Mucosa of stomach (tissue), 1 donor: ENCODE measurements around the gene TMEM236.

Source experiments
- H3K27me3 ChIP-seq: one replicate; pipeline ENCODE4 v1.7.0; 2013; ENCODE audit warnings: mild to moderate bottlenecking, low read length; ENCODE audit not compliant: control insufficient read depth, insufficient read depth
- H3K36me3 ChIP-seq: one replicate; pipeline ENCODE4 v1.7.0; 2013; ENCODE audit warnings: low read length; ENCODE audit not compliant: control insufficient read depth, insufficient read depth
- H3K4me1 ChIP-seq: one replicate; pipeline ENCODE4 v1.7.0; 2013; ENCODE audit warnings: mild to moderate bottlenecking, low read length; ENCODE audit not compliant: control insufficient read depth, insufficient read depth
- H3K4me3 ChIP-seq: one replicate; pipeline ENCODE4 v1.7.0; 2013; ENCODE audit warnings: low read length
- H3K9ac ChIP-seq: one replicate; pipeline ENCODE4 v1.7.0; 2013; ENCODE audit warnings: mild to moderate bottlenecking, low read length, moderate library complexity
- H3K9me3 ChIP-seq: one replicate; pipeline ENCODE4 v1.7.0; 2013; ENCODE audit warnings: mild to moderate bottlenecking, low read length, moderate library complexity; ENCODE audit not compliant: control insufficient read depth
- donor health status: Pancreatic carcinoma.

Gene TMEM236

DNA sequence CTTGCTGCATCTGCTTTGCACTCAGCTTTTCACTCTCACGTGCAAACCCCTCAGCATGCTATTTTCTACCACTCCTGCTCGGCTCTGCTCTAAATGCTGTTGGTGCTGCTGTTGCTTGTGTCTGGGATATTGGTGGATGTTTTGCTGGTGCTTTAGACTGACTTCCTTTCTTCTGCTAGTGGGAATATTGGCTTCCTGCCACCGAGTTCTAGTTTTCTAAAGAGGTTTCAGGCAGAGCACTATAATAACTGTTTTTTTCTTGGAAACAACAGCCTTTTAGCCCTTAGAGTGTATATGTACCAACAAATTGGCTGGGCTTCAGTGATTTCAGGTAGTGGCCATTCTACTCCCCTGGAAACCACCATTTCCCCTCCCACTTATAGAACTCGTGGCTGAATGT lies 27.8 kb downstream of the TMEM236 start:
- no peaks in the 10 kb centered on the region for H3K27me3 ChIP-seq

GRCh38 chr10:17780727-17781126 lies 28.7 kb downstream of the TMEM236 start:
- Histone ChIP-seq H3K4me3 (no peak overlapping the region), H3K9me3 (no peaks in the 10 kb centered on the region), H3K36me3 (no peaks in the 10 kb centered on the region), H3K27me3 (no peaks in the 10 kb centered on the region), H3K4me1 (peaks cover 3% of the 10 kb centered on the region), H3K9ac (no peak overlapping the region)

More for the DNA sequence above, 27.8 kb downstream of the TMEM236 start:
- Histone ChIP-seq H3K9ac (no peak overlapping the region), H3K36me3 (no peaks in the 10 kb centered on the region), H3K4me1 (peaks cover 3% of the 10 kb centered on the region), H3K9me3 (no peaks in the 10 kb centered on the region), H3K4me3 (no peak overlapping the region)

DNA sequence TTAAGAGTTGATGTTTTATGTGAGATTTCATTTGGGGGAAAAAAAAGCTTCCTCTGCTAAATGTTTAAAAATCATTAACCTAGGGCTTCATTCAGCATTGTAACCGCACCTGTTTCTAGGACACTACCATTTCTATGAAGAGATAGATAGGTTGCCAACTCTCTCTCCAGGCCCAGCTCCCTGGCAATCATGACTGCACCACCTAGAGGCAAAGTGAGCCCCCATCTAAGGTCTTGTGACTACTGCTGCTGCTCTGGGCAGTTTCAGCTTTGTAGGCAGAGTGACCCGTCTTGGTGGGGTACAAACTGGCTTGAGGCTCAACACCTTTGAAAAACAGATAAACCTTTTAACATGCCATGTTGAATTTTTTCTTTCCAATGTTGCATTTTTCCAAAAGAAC lies 29.9 kb downstream of the TMEM236 start:
- Histone ChIP-seq H3K9ac (no peak overlapping the region), H3K36me3 (no peaks in the 10 kb centered on the region), H3K4me1 (peaks cover 3% of the 10 kb centered on the region), H3K27me3 (no peaks in the 10 kb centered on the region), H3K4me3 (no peak overlapping the region), H3K9me3 (no peaks in the 10 kb centered on the region)

DNA sequence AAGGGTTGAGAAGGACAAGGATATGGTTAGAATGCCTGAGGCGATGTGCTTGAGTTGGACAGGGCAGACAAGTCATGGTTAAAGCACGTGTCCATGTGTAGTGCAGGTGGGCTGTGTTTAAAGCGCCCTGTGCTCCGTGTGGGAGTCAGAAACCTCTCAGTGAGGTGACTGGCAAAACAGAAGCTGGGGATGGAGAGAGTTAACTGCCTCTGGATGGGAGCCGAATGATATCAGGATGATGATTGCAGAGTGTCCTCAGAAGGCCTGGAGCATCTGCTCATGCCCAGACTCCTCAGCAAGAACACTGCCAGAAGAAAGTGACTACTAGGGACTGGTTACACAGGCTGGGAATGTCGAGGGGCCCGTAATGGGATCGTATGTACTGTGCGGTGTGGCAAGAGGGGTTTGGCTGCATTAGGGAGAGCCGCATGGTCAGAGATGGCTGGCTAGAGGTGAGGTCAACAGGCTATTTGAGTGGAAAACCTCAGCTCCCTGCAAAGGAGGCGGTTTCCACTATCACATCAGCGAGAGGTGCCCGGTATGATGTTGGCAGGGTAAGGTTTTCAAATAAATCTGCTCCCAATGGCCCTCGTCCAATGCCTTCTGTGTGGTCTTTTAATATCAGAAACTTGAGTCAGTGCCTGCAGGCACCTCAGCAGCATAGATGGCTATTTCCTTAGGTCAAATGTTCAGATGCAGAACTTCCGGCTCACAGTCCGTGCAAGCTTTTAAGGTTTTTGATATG lies 31.1 kb downstream of the TMEM236 start:
- no peaks in the 10 kb centered on the region for H3K36me3 ChIP-seq
- H3K9ac ChIP-seq = no peak overlapping the region
- H3K4me1 ChIP-seq = peaks cover 3% of the 10 kb centered on the region
- no peaks in the 10 kb centered on the region for H3K27me3 ChIP-seq
- no peaks in the 10 kb centered on the region for H3K9me3 ChIP-seq
- no peak overlapping the region for H3K4me3 ChIP-seq

- H3K9ac ChIP-seq = no peak overlapping the region
- no peaks in the 10 kb centered on the region for H3K36me3 ChIP-seq
- H3K4me1 ChIP-seq = peaks cover 3% of the 10 kb centered on the region
- H3K4me3 ChIP-seq = no peak overlapping the region
- no peaks in the 10 kb centered on the region for H3K9me3 ChIP-seq
- H3K27me3 ChIP-seq = no peaks in the 10 kb centered on the region
Observed at GRCh38 chr10:17783751-17784150, 31.8 kb downstream of the TMEM236 start.

- Histone ChIP-seq H3K36me3 (no peaks in the 10 kb centered on the region), H3K9me3 (no peaks in the 10 kb centered on the region), H3K4me1 (peaks cover 3% of the 10 kb centered on the region), H3K4me3 (no peak overlapping the region), H3K9ac (no peak overlapping the region), H3K27me3 (no peaks in the 10 kb centered on the region)
Observed at GRCh38 chr10:17784688-17785087, 32.7 kb downstream of the TMEM236 start.

- no peaks in the 10 kb centered on the region for H3K27me3 ChIP-seq
- H3K4me1 ChIP-seq = peaks cover 3% of the 10 kb centered on the region
- no peaks in the 10 kb centered on the region for H3K36me3 ChIP-seq
- no peaks in the 10 kb centered on the region for H3K9me3 ChIP-seq
- no peak overlapping the region for H3K4me3 ChIP-seq
- no peak overlapping the region for H3K9ac ChIP-seq
Observed at GRCh38 chr10:17785276-17785930, 33.4 kb downstream of the TMEM236 start.

DNA sequence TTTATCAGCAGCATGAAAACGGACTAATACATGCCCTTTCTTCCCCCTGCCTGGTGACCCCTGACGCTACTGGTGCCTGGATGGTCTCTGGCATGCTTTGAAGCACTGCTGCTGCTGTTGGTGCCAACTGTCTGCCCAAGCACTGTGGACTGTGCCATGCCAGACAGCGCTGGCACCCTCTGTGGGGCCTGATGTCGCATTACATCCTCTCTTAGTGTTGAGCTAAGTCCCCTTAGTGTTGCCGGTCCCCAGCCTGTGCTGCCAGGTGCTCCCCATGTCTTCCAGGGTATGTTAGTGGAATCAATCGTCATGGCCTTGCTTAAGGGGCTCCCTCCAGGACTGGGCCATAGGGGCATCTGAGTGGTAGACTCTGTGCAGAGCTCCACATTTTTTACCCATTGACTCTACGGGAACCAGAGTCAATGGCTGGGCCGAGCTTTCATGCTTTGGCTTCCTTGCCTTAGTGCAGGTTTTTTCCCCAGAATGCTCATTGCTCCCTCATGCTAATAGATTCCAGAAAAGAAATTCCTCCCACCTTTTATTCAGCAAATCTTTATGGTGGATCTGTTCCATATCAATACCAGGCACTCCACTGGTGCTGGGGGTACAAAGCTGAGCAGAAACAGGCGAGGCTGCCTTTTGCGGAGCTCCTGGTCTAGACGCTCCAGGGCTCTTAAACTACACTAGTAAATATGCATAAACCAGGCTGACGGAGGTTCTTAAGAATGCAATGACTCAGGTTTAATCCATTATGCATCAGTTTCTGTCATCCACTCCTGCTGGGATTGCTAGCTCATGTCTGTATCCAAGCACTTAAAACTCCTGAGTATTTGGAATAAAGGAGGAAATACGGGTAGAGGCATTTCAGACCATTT lies 35.3 kb downstream of the TMEM236 start:
- H3K4me3 ChIP-seq = no peak overlapping the region
- no peak overlapping the region for H3K9ac ChIP-seq
- no peaks in the 10 kb centered on the region for H3K27me3 ChIP-seq
- peaks cover 3% of the 10 kb centered on the region for H3K4me1 ChIP-seq
- H3K36me3 ChIP-seq = no peaks in the 10 kb centered on the region
- no peaks in the 10 kb centered on the region for H3K9me3 ChIP-seq

- H3K9ac ChIP-seq = no peak overlapping the region
- H3K36me3 ChIP-seq = no peaks in the 10 kb centered on the region
- no peak overlapping the region for H3K4me3 ChIP-seq
- no peaks in the 10 kb centered on the region for H3K27me3 ChIP-seq
- peaks cover 10% of the 10 kb centered on the region for H3K4me1 ChIP-seq
- no peaks in the 10 kb centered on the region for H3K9me3 ChIP-seq
Observed at GRCh38 chr10:17788646-17789045, 36.6 kb downstream of the TMEM236 start.

DNA sequence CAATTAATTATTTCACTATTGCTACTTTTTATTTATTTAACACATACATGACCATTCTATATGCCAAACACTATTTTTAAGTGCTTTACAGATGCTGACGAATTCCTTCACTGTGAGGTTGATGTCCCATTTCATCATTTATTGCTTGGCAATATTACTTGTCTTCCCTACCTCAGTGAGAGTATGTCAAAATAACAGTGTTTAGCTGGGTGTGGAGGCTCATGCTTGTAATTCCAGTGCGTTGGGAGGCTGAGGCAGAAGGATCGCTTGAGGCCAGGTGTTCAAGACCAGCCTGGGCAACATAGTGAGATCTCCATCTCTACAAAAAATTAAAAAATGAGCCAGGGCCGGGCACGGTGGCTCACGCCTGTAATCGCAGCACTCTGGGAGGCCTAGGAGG lies 37.4 kb downstream of the TMEM236 start:
- no peaks in the 10 kb centered on the region for H3K27me3 ChIP-seq
- no peaks in the 10 kb centered on the region for H3K9me3 ChIP-seq
- no peak overlapping the region for H3K9ac ChIP-seq
- H3K4me3 ChIP-seq = no peak overlapping the region
- no peaks in the 10 kb centered on the region for H3K36me3 ChIP-seq
- H3K4me1 ChIP-seq = peaks cover 12% of the 10 kb centered on the region

- H3K27me3 ChIP-seq = no peaks in the 10 kb centered on the region
- no peak overlapping the region for H3K9ac ChIP-seq
- H3K4me3 ChIP-seq = no peak overlapping the region
- H3K36me3 ChIP-seq = no peaks in the 10 kb centered on the region
- H3K9me3 ChIP-seq = no peaks in the 10 kb centered on the region
- peaks cover 16% of the 10 kb centered on the region for H3K4me1 ChIP-seq
Observed at GRCh38 chr10:17790651-17791050, 38.6 kb downstream of the TMEM236 start.

GRCh38 chr10:17792991-17793390 lies 41.0 kb downstream of the TMEM236 start:
- Histone ChIP-seq H3K4me1 (peaks cover 16% of the 10 kb centered on the region), H3K36me3 (no peaks in the 10 kb centered on the region), H3K9ac (no peak overlapping the region), H3K27me3 (no peaks in the 10 kb centered on the region), H3K4me3 (no peak overlapping the region), H3K9me3 (no peaks in the 10 kb centered on the region)
